ENCODE data around the gene MYOC.

DNA sequence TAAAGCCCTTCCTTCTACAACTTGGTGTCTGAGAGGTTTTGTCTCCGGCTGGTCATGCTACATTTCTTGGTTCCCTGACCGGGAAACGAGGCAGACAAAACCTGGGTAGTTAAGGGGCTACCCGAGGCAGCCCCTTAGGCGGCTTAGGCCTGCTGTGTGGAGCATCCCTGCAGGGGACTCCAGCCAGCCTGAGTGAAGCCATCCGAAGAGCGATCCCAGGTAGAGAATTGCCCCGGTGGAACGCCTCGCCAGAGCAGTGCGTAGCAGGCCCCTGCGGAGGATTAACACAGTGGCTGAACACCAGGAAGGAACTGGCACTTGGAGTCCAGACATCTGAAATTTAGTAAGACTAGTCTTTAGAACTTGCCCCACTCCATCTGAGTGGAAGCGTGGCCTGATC, 51.6 kb downstream of the MYOC start:
- TF ChIP-seq, protein P1, sequence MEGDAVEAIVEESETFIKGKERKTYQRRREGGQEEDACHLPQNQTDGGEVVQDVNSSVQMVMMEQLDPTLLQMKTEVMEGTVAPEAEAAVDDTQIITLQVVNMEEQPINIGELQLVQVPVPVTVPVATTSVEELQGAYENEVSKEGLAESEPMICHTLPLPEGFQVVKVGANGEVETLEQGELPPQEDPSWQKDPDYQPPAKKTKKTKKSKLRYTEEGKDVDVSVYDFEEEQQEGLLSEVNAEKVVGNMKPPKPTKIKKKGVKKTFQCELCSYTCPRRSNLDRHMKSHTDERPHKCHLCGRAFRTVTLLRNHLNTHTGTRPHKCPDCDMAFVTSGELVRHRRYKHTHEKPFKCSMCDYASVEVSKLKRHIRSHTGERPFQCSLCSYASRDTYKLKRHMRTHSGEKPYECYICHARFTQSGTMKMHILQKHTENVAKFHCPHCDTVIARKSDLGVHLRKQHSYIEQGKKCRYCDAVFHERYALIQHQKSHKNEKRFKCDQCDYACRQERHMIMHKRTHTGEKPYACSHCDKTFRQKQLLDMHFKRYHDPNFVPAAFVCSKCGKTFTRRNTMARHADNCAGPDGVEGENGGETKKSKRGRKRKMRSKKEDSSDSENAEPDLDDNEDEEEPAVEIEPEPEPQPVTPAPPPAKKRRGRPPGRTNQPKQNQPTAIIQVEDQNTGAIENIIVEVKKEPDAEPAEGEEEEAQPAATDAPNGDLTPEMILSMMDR (IDR thresholded peaks at IDR 0.05), result no peak
- no peak for TF ChIP-seq POLR2A (IDR thresholded peaks at IDR 0.05)

Measured in tibial nerve (tissue), 3 donors.